Anterior cingulate cortex (tissue), 58 donors: ENCODE data around the gene CHI3L1.

Experiments used
- DNase-seq, 58 donors: peaks; one replicate each; lab custom pipeline; 2025; lab: John Stamatoyannopoulos, UW

CHI3L1 gene

DNA sequence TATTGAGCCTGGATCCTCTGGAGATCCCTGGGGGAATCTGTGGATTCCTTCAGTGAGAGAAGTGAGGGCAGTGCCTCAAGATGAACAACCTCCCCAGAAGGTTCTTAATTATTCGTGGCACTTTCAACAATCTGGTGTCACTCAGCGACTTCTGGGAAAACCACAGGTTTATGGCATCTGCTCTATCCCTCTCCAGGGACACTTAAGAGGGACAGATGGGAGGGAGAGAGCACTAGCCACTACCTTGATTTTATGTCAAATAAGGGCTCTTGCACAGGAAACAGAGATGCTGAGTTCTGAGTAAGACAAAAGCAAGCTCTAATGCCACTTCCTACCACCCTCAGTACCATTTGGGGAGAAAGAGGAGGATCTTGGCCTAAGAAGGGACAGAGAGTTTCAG is 21.2 kb upstream of the CHI3L1 start:
- DNase-seq, result no peak

DNA sequence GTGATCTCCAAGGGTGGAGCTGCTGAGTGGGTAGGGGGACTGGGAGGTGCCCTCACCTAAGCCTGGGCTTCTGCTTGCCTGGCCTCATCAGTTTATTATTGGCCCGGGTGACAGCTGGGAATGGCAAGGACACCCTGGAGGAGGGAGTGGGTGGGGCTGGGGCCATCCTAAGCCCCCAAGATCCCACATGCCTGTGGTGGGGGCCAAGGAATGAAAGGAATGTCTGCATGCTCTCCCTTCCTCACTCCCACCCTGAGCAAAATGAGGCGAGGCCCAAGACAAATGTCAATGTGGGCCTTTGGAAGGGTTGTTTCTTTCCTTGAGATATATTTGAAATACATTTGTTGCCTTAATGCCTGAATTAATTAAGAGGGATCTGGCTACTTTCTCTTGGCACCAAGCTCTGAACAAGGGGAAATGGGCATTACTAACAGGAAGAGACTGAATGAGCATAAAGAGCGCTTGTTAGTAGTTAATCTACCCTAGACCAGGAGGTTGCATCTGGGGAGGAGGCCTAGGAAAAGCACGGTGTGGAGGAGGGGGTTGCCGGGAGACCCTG is 19.7 kb upstream of the CHI3L1 start:
- no peak for DNase-seq

DNA sequence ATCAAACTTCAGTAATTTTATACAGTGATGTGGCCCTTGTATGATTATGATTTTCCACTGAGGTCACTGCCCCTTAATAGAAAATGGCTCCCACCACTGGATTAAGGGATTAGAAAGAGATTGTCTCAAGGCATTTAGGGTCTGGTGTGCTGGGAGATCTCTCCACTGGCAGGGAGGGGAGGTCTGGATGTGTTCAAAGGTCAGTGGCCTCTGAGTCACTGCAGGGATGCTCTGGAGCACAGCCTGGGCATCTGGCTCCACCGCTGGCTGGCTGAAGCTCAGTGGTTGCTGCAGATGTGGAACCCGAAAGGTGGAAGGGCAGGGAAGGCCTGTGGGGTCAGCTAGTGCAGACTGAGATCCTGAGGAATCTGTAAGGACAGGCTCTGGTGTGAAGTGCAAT is 18.3 kb upstream of the CHI3L1 start:
- no peak for DNase-seq

- peak in 1 of 58 donors; percentile 16 for DNase-seq
These were observed 16.1 kb upstream of the CHI3L1 start for GRCh38 chr1:203202431-203203245.

DNA sequence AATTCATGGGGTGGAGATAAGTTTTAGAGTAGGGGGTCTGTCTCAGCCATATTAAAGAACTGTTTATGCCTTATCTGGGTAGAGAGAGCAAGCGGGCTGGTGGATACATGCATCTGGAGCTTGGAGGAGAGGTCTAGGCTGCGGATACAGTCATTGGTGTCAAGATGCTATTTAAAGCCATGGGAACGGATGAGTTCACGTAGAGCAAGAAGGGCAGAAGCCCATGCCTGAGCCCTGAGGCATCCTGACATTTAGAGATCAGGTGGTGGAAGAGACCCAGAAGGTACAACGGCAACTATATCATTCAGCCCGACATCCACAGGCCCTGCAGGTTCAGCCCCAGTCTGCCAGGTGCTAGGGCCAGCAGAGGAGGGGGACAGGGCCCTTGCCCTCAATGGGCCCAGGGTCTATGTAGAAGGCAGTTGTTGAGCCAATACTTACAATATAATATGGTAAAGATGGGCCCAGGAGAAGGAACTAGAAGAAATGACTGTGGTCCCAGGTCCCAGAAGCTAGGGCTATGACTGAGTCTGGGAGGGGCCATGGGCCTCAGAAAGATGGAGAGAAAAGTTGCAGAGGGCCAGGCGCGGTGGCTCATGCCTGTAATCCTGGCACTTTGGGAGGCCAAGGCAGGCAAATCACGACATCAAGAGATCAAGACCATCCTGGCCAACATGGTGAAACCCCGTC is 15.2 kb upstream of the CHI3L1 start:
- no peak for DNase-seq

- no peak for DNase-seq
These were observed 14.4 kb upstream of the CHI3L1 start for GRCh38 chr1:203200916-203201315.

- DNase-seq, result peak in 7 of 58 donors; percentile 24 to 68 (median 43)
These were observed 13.5 kb upstream of the CHI3L1 start for GRCh38 chr1:203199816-203200571.

DNA sequence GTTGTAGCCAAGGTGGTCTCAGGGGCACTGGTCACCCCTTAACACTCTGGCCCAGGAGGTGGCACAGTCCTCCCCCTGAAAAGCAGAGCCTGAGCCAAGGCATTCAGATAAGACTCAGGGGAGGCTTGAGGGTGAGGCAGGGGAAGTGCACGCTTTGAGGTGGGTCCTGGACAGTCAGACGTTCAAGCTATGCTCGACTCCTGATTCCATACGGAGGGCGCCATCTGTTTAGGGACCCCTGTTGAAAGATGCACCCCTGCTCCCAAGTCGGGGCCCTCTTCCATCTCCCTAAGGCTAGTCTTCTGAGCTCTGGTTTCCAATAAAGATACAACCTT is 12.9 kb upstream of the CHI3L1 start:
- DNase-seq, result no peak

GRCh38 chr1:203199002-203199401 is 12.5 kb upstream of the CHI3L1 start:
- DNase-seq, result no peak

DNA sequence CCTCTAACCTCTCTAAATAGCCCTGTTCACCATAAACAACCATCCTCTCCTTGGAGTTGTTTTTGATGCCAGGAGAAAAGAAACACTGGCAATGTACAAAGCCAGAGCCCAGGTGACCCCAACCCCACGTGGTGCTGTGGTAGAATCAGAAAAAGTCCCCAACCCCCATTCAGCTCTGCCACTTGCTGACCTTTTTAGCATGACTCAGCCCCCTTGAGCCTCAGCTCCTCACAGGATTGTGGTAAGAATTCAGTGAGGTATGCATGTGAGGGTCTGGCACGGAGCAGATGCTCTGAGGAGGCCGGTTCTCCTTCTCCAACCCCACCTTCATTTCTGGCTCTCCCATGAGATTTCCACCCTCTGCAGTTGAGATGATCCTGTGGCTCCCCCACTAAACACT is 11.1 kb upstream of the CHI3L1 start:
- DNase-seq, result no peak

DNA sequence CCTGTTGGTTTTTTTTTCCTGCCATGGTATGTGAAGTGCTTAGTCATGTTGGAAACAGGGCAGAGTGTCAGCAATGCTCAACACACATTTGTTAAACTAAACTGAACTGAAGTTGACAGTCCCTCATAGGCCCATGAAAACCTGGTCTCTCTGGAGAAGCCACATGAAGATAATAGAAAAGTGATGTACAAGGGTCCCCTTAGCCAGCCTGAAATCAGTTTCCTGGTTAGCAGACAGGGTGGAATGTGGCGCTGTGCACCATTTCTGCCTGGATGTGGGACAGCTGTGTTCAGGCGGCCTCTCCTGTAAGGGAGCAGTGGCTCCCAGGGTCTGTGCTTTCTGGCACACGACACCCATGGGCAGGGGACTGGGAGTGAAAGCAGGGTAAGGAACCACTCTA is 9.9 kb upstream of the CHI3L1 start:
- DNase-seq, result no peak

GRCh38 chr1:203190949-203191348 is 4.4 kb upstream of the CHI3L1 start:
- DNase-seq, result no peak

GRCh38 chr1:203189951-203190352 is 3.4 kb upstream of the CHI3L1 start:
- DNase-seq, result peak in 25 of 58 donors; percentile 18 to 82 (median 37)

- no peak for DNase-seq
These were observed 2.3 kb upstream of the CHI3L1 start for GRCh38 chr1:203188686-203189232.

DNA sequence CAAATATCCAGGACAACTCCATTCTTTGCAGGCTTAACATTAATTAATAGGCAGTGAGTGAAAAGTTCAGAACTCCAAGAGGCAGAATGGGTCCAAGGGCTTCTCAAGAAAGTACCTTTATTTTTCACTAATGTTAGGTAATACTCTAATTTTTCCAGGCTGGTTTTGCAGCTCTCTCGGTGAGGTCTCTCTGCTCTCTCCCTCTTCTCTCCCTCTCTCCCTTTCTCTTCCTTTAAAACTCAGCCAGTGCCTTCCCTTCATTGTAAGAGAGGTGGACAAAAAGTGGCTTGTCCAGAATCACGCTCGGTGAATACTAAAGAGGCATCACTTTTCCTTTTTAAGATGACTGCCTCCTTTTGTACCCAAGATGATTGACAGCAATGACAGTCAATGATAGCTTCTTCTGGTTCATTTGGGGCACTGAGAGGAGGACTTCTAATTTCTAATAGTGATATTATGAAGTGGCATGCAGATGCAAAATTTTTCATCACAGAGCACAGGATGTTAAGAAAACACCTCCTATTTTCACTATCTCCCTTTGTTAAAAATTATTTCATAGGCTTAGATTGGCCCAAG is 1.3 kb upstream of the CHI3L1 start:
- DNase-seq, result peak in 3 of 58 donors; percentile 32 to 77 (median 36)

- DNase-seq, result peak in 3 of 58 donors; percentile 20 to 53 (median 47)
These were observed 791 bp upstream of the CHI3L1 start for GRCh38 chr1:203187304-203187685.

- no peak for DNase-seq
These were observed 436 bp downstream of the CHI3L1 start for GRCh38 chr1:203186091-203186445.

DNA sequence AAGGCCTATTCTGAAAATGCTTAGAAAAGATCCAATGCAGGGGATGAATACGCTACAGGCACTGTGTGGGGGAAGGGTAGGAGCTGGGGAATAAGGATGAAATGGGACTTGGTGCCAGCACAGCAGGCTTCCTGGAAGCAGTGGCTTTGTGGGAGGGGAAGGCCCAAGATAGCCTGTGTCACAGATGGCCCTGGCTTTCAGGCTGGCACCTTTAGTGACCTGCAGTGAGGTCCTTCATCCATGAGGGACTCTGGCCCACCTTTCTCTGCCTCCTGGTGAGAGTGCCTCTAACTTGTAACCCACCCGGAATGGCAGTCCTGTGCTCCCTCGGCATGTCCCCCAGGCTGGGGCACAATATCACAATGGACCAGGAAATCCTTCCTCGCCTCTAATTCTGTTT is 919 bp downstream of the CHI3L1 start:
- DNase-seq, result no peak

DNA sequence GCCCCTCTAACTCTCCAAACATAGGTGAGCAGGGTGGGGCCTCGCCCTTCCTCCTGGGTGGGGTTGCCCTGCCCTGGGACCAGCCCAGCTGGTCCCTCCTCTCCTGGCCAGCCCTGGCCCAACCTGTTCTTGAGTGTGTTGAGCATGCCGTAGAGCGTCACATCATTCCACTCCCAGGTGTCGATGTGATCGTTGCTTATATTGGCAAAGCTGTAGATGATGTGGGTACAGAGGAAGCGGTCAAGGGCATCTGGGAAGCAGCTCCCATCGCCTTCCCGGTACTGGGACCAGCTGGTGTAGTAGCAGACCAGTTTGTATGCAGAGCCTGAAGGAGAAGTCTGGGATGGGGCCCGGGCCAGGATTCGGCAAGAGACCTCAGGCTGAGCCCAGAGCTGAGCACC is 1.4 kb downstream of the CHI3L1 start:
- no peak for DNase-seq

DNA sequence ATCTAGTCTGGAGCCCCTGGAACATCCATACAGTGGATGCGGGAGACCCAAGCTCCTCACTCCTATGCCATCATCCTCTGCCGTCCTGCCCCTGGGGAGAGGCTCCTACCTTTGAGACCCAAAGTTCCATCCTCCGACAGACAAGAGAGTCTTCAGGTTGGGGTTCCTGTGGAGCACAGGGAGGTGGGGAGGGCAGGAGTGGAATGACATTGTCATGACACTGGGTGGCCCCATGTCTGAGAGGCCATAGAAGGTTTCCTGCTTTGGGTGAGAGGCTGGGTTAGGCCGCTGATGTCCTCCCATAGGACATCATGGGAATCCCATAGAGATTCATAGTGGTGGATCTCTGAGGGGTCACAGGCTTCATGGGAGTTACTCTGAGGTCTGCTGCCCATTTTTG is 2.0 kb downstream of the CHI3L1 start:
- no peak for DNase-seq

DNA sequence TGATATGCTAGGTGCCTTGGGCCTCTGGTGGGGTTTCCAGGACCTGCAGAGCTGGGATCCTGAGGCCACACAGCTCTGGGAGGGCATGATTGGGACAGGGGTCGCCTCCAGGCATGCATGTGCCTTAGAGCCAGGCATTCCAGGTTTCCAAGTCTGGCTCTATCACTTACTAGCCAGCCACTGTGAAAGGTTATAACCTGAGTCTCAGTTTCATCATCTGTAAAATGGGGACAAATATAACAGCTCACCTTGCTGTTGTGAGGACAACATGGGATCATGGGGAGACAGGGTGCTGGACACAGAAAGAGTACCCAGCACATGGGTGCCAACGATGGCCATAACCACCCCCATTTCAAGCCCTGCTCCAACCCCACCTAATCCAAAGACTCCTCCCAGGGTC is 2.7 kb downstream of the CHI3L1 start:
- DNase-seq, result no peak
